Measurements from ENCODE around the gene ADAMTS19. TPM values are rescaled to one million over a fixed set of nuclear protein-coding genes. Genes with fewer than 3 reads are reported as not detected.

The ADAMTS19 gene
- total RNA-seq, 2 experiments from 2014 or later: not detected

DNA sequence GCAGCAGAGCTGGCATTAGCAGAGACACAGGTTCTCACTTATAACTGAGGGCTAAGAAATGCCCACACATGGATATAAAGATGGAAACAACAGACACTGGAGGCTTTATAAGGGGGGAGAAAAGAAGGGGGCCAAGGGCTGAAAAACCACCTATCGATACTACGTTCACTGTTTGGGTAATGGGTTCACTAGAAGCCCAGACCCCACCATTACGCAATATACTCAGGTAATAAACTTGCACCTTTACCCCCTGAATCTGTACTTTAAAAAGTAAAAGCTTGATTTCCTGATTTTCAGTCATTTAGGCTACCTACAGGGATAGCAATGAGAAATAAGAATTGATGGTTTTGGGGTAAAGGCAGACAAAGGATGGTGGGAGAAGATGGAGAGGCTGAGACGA is 285.9 kb downstream of the ADAMTS19 start:
- Histone ChIP-seq H3K9me3 (ENCODE audit: low read length) (no peaks in the 10 kb centered on the region), H2AFZ (ENCODE audit: low read length) (no peak overlapping the region), H3K79me2 (ENCODE audit: insufficient read depth, low read depth, low read length) (no peaks in the 10 kb centered on the region), H3K27ac (ENCODE audit: low read depth, low read length, poor library complexity, severe bottlenecking) (no peak overlapping the region), H3K4me1 (ENCODE audit: insufficient read depth, low read length, poor library complexity, severe bottlenecking) (no peaks in the 10 kb centered on the region), H3K4me3 (ENCODE audit: low read depth, low read length, poor library complexity, severe bottlenecking) (no peak overlapping the region), H3K4me2 (ENCODE audit: low read length) (no peak overlapping the region), H4K20me1 (ENCODE audit: insufficient read depth, low read length) (no peaks in the 10 kb centered on the region), H3K36me3 (ENCODE audit: insufficient read depth, low read length) (no peaks in the 10 kb centered on the region), H3K9me2 (ENCODE audit: insufficient read depth, low read length) (no peaks in the 10 kb centered on the region)
- intact Hi-C loops (cut with micrococcal nuclease; ENCODE audit: unreplicated experiment): no loop called here
- ChIA-PET CTCF (ENCODE audit: unreplicated experiment) (no interaction called here), POLR2A (no interaction called here)
- BruUV-seq (replicated peaks): no TSS peak
- no peak for DNase-seq (ENCODE audit: low spot score)
- TF ChIP-seq EZH2phosphoT487 (IDR thresholded peaks at IDR 0.05; ENCODE audit: borderline replicate concordance, low read depth, low read length): no peak
- TF ChIP-seq, protein P1, sequence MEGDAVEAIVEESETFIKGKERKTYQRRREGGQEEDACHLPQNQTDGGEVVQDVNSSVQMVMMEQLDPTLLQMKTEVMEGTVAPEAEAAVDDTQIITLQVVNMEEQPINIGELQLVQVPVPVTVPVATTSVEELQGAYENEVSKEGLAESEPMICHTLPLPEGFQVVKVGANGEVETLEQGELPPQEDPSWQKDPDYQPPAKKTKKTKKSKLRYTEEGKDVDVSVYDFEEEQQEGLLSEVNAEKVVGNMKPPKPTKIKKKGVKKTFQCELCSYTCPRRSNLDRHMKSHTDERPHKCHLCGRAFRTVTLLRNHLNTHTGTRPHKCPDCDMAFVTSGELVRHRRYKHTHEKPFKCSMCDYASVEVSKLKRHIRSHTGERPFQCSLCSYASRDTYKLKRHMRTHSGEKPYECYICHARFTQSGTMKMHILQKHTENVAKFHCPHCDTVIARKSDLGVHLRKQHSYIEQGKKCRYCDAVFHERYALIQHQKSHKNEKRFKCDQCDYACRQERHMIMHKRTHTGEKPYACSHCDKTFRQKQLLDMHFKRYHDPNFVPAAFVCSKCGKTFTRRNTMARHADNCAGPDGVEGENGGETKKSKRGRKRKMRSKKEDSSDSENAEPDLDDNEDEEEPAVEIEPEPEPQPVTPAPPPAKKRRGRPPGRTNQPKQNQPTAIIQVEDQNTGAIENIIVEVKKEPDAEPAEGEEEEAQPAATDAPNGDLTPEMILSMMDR (conservative IDR thresholded peaks at IDR 0.05; ENCODE audit: low read length): no peak

DNA sequence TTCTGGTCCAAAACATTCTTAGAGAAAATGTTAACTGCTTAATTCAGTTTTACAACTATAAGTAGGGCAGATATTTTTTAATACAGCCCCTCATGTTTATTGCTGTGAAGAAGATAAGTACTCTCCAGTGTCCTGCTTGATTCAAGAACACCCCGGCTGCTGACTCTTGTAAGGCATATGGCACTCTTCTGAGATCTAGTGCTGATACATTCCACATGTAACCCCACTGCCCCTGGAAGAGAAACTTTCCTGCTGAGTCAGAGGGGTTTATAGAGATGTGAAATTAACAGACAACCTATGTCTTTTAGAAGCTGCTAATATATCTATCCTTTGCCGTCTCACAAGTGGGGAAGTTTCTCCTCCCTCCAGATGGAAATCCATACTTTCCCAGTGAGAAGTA is 286.8 kb downstream of the ADAMTS19 start:
- DNase-seq (ENCODE audit: low spot score): no peak
- Histone ChIP-seq H3K4me2 (ENCODE audit: low read length) (no peak overlapping the region), H4K20me1 (ENCODE audit: insufficient read depth, low read length) (no peaks in the 10 kb centered on the region), H3K4me3 (ENCODE audit: low read depth, low read length, poor library complexity, severe bottlenecking) (no peak overlapping the region), H3K36me3 (ENCODE audit: insufficient read depth, low read length) (no peaks in the 10 kb centered on the region), H3K9me3 (ENCODE audit: low read length) (no peaks in the 10 kb centered on the region), H3K79me2 (ENCODE audit: insufficient read depth, low read depth, low read length) (no peaks in the 10 kb centered on the region), H2AFZ (ENCODE audit: low read length) (no peak overlapping the region), H3K4me1 (ENCODE audit: insufficient read depth, low read length, poor library complexity, severe bottlenecking) (no peaks in the 10 kb centered on the region), H3K9me2 (ENCODE audit: insufficient read depth, low read length) (no peaks in the 10 kb centered on the region), H3K27ac (ENCODE audit: low read depth, low read length, poor library complexity, severe bottlenecking) (no peak overlapping the region)
- no TSS peak for BruUV-seq (replicated peaks)
- no peak for TF ChIP-seq EZH2phosphoT487 (IDR thresholded peaks at IDR 0.05; ENCODE audit: borderline replicate concordance, low read depth, low read length)
- TF ChIP-seq, protein P1 (conservative IDR thresholded peaks at IDR 0.05; ENCODE audit: low read length): no peak
- POLR2A ChIA-PET: no interaction called here
- CTCF ChIA-PET (ENCODE audit: unreplicated experiment): no interaction called here
- intact Hi-C loops (cut with micrococcal nuclease; ENCODE audit: unreplicated experiment): no loop called here

DNA sequence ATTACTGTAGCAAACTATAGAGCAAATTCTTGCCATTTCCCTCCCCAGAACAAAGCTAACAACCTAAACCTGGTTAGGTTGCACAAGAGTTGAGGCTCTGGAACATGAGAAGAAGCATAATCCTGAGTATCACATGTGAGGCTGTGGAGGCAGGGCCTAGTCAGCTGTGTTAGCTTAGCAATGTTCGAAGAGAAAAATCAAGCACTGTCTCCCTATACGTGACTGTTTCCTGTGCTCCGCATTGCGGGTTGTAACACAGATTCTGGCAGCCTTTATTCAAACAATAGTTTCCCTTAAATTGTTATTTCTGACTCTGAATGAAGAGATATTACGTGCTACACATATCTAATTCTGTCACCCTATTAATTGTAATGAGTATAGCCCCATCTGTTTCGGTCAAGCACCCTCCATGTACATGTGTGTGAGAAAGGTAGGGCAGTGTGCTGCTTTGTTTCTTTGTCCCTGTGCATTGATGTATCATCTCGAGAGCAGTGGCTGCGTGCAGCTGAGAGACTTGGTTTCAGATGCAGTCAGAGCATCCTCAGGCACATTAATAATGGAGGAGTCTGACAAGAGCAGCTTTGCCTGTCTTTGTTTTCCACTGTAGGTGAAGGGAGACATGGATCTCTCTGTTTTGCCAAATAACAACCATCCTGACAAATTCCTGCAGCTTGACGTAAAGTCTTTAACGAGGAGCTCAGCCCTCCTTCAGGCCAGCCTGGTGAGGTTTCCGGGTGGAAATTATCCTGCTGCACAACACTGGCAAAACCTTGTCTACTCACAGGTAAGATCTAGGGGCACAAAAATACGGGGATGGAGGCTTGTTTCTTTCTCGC is 287.7 kb downstream of the ADAMTS19 start, which contains the start of gene MINAR2:
Gene MINAR2 (plus strand): TSS at position 523 of the 836 bp plus-strand sequence. CDS start 97 bp downstream, at position 620.
- no peak within 1 kb of the TSS for H2AFZ ChIP-seq (ENCODE audit: low read length)
- H3K4me1 ChIP-seq (ENCODE audit: insufficient read depth, low read length, poor library complexity, severe bottlenecking): no peaks in the 10 kb centered on the region
- H3K79me2 ChIP-seq (ENCODE audit: insufficient read depth, low read depth, low read length): no peaks in the 10 kb centered on the region
- CTCF ChIA-PET (ENCODE audit: unreplicated experiment): no interaction called here
- DNase-seq (ENCODE audit: low spot score): no peak
- no peak within 1 kb of the TSS for H3K4me2 ChIP-seq (ENCODE audit: low read length)
- no peak for TF ChIP-seq EZH2phosphoT487 (IDR thresholded peaks at IDR 0.05; ENCODE audit: borderline replicate concordance, low read depth, low read length)
- TF ChIP-seq, protein P1 (conservative IDR thresholded peaks at IDR 0.05; ENCODE audit: low read length): no peak
- no peaks in the 10 kb centered on the region for H4K20me1 ChIP-seq (ENCODE audit: insufficient read depth, low read length)
- BruUV-seq (replicated peaks): no TSS peak
- H3K9me3 ChIP-seq (ENCODE audit: low read length): no peaks in the 10 kb centered on the region
- intact Hi-C loops (cut with micrococcal nuclease; ENCODE audit: unreplicated experiment): no loop called here
- no peaks in the 10 kb centered on the region for H3K36me3 ChIP-seq (ENCODE audit: insufficient read depth, low read length)
- H3K9me2 ChIP-seq (ENCODE audit: insufficient read depth, low read length): no peaks in the 10 kb centered on the region
- POLR2A ChIA-PET: interaction anchor here (1.5 kb wide), 1 partner anchor 12 kb away, joined by 3 read pairs; no protein-coding TSS in a partner anchor
- no peak within 1 kb of the TSS for H3K27ac ChIP-seq (ENCODE audit: low read depth, low read length, poor library complexity, severe bottlenecking)
- no peak within 1 kb of the TSS for H3K4me3 ChIP-seq (ENCODE audit: low read depth, low read length, poor library complexity, severe bottlenecking)
